ENCODE measurements around the gene ITSN2. TPM values are rescaled to one million over a fixed set of nuclear protein-coding genes. Genes with fewer than 3 reads are reported as not detected.

ITSN2 gene
- total and polyA plus RNA-seq, 4 donors = 10.1 to 32.4 (median 21.6) TPM

DNA sequence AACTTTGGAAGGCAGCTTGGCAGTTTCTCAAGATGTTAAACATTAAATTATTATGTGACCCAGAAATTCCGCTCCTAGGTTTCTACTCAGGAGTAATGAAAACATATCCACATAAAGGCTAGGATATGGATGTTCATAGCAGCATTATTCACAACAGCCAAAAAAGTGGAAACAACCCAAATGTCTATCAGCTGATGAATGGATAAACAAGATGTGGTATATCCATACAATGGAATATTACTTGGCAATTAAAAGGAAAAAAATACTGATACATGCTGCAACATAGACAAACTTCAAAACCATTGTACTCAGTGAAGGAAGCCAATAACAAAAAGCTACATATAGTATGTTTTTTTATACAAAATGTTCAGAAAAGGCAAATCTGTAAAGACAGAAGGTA is 197.8 kb downstream of the ITSN2 start (continued):
- TF ChIP-seq, protein P1, sequence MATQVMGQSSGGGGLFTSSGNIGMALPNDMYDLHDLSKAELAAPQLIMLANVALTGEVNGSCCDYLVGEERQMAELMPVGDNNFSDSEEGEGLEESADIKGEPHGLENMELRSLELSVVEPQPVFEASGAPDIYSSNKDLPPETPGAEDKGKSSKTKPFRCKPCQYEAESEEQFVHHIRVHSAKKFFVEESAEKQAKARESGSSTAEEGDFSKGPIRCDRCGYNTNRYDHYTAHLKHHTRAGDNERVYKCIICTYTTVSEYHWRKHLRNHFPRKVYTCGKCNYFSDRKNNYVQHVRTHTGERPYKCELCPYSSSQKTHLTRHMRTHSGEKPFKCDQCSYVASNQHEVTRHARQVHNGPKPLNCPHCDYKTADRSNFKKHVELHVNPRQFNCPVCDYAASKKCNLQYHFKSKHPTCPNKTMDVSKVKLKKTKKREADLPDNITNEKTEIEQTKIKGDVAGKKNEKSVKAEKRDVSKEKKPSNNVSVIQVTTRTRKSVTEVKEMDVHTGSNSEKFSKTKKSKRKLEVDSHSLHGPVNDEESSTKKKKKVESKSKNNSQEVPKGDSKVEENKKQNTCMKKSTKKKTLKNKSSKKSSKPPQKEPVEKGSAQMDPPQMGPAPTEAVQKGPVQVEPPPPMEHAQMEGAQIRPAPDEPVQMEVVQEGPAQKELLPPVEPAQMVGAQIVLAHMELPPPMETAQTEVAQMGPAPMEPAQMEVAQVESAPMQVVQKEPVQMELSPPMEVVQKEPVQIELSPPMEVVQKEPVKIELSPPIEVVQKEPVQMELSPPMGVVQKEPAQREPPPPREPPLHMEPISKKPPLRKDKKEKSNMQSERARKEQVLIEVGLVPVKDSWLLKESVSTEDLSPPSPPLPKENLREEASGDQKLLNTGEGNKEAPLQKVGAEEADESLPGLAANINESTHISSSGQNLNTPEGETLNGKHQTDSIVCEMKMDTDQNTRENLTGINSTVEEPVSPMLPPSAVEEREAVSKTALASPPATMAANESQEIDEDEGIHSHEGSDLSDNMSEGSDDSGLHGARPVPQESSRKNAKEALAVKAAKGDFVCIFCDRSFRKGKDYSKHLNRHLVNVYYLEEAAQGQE (IDR thresholded peaks at IDR 0.05) = no peak
- TF ChIP-seq, protein P2, sequence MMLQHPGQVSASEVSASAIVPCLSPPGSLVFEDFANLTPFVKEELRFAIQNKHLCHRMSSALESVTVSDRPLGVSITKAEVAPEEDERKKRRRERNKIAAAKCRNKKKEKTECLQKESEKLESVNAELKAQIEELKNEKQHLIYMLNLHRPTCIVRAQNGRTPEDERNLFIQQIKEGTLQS (IDR thresholded peaks at IDR 0.05) = no peak
- TF ChIP-seq EGR1 (IDR thresholded peaks at IDR 0.05; ENCODE audit: low read depth in 2 of 2) = no peak
- no peak for TF ChIP-seq HNF4A (conservative IDR thresholded peaks at IDR 0.05)
- no peak for TF ChIP-seq NR2F2 (IDR thresholded peaks at IDR 0.05)
- no peak for TF ChIP-seq HNF4G (IDR thresholded peaks at IDR 0.05)
- TF ChIP-seq RAD21 (IDR thresholded peaks at IDR 0.05) = no peak
- TF ChIP-seq FOXA1 (IDR thresholded peaks at IDR 0.05) = no peak

DNA sequence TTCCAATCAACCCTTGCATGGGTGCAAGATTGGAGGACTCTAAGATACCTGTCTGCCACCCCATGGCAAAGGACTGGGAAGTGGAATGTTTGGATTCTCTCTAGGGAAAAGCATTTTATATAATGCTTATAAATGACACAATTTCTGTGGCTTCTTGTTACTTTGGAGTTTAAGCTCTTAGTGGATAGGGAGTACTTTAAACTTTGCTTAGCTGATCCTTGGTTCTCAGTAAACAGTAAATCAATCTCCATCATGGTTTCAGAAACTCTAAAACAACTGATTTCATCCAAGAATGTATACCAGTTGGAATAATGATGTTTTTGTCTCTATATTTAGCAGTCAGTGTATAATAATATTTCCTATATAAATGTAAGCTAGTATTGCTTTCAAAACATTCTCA is 199.6 kb downstream of the ITSN2 start:
- Histone ChIP-seq H3K27ac (ENCODE audit: low read depth in 1 of 2, low read length in 2 of 2) (no peak overlapping the region), H3K9ac (ENCODE audit: low read depth in 1 of 2, low read length in 2 of 2) (no peak overlapping the region), H3K9me3 (ENCODE audit: control insufficient read depth in 4 of 4, low read length in 3 of 4) (no peaks in the 10 kb centered on the region), H3K4me1 (ENCODE audit: control insufficient read depth in 4 of 4, insufficient read depth in 4 of 4, low read length in 3 of 4) (no peaks in the 10 kb centered on the region), H3K4me3 (ENCODE audit: low read depth in 1 of 3, low read length in 3 of 3) (no peak overlapping the region), H3K36me3 (ENCODE audit: control insufficient read depth in 4 of 4, insufficient read depth in 3 of 4, low read depth in 1 of 4, low read length in 3 of 4) (no peaks in the 10 kb centered on the region), H3K27me3 (ENCODE audit: control insufficient read depth in 4 of 4, insufficient read depth in 4 of 4, low read length in 3 of 4) (no peaks in the 10 kb centered on the region)
- no peak for DNase-seq (ENCODE audit: low spot score)
- no peak for TF ChIP-seq NR2F2 (IDR thresholded peaks at IDR 0.05)
- TF ChIP-seq GABPA (IDR thresholded peaks at IDR 0.05 in 1 of 2, conservative IDR thresholded peaks at IDR 0.05 in 1 of 2) = no peak
- no peak for TF ChIP-seq JUND (IDR thresholded peaks at IDR 0.05)
- TF ChIP-seq, protein P3, sequence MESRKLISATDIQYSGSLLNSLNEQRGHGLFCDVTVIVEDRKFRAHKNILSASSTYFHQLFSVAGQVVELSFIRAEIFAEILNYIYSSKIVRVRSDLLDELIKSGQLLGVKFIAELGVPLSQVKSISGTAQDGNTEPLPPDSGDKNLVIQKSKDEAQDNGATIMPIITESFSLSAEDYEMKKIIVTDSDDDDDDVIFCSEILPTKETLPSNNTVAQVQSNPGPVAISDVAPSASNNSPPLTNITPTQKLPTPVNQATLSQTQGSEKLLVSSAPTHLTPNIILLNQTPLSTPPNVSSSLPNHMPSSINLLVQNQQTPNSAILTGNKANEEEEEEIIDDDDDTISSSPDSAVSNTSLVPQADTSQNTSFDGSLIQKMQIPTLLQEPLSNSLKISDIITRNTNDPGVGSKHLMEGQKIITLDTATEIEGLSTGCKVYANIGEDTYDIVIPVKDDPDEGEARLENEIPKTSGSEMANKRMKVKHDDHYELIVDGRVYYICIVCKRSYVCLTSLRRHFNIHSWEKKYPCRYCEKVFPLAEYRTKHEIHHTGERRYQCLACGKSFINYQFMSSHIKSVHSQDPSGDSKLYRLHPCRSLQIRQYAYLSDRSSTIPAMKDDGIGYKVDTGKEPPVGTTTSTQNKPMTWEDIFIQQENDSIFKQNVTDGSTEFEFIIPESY (IDR thresholded peaks at IDR 0.05) = no peak
- no peak for TF ChIP-seq FOXA1 (IDR thresholded peaks at IDR 0.05)
- no peak for TF ChIP-seq TAF1 (conservative IDR thresholded peaks at IDR 0.05)
- TF ChIP-seq SP1 (IDR thresholded peaks at IDR 0.05) = no peak
- TF ChIP-seq EGR1 (IDR thresholded peaks at IDR 0.05; ENCODE audit: low read depth in 2 of 2) = no peak
- TF ChIP-seq, protein P4, sequence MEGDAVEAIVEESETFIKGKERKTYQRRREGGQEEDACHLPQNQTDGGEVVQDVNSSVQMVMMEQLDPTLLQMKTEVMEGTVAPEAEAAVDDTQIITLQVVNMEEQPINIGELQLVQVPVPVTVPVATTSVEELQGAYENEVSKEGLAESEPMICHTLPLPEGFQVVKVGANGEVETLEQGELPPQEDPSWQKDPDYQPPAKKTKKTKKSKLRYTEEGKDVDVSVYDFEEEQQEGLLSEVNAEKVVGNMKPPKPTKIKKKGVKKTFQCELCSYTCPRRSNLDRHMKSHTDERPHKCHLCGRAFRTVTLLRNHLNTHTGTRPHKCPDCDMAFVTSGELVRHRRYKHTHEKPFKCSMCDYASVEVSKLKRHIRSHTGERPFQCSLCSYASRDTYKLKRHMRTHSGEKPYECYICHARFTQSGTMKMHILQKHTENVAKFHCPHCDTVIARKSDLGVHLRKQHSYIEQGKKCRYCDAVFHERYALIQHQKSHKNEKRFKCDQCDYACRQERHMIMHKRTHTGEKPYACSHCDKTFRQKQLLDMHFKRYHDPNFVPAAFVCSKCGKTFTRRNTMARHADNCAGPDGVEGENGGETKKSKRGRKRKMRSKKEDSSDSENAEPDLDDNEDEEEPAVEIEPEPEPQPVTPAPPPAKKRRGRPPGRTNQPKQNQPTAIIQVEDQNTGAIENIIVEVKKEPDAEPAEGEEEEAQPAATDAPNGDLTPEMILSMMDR (IDR thresholded peaks at IDR 0.05; ENCODE audit: low read depth, low read length, missing input control) = no peak
- TF ChIP-seq YY1 (IDR thresholded peaks at IDR 0.05) = no peak
- no peak for TF ChIP-seq MAX (IDR thresholded peaks at IDR 0.05)
- TF ChIP-seq, protein P1 (IDR thresholded peaks at IDR 0.05) = no peak
